ENCODE results near the gene DLG2. TPM values are rescaled to one million over a fixed set of nuclear protein-coding genes. Genes with fewer than 3 reads are reported as not detected.

Gene DLG2
- total RNA-seq, 4 donors from 2014 or later = 11.0 to 34.2 (median 19.8) TPM

DNA sequence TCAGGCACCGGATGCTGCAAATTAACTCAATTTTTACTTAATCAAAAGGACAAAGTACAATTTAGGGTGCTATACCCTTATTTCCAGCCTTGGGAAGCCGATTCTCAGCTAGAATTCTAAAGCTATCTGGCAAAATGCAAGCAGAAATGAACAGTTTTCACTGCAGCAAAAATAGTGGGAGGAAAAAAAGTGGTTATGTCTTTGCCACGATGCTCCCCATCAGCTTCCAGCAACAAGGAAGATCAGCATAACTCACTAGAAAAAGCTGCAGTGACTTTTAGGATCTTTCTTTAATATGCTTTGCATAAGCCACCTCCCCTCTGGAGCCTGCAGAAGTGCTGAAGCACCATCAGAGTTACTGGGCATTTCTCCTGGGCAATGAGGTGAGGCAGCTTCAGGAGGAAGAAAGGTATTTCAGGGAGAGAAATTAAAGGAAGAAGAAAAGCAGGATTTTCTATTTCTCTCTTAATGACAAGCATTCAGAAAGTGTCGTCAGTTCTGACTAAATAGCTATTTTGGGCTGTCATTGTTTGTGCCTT is 702.9 kb downstream of the DLG2 start:
- H3K27me3 ChIP-seq = no peaks in the 10 kb centered on the region
- no peak overlapping the region for H3K4me3 ChIP-seq
- no peak for ATAC-seq

DNA sequence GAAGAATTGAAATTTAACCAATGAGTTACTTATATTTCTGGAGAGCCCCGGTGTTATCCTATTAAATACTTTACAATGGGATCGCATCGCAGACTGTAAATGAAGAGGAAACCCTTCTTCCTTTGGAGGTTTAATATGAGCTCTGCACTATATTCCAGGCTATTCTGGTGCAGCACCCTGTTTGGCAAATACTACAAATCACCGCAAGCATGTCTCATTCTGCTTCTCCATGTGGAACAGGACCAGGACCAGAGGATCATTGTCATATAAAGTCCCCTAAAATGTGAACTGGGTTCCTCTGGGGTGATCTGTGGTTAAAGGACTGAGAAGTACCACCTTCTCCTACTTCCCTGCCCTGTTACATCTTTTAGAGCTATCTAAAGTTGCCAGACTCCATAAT is 703.7 kb downstream of the DLG2 start:
- ATAC-seq = no peak
- no peak overlapping the region for H3K27ac ChIP-seq
- TF ChIP-seq EP300 (IDR thresholded peaks at IDR 0.05) (no peak), POLR2AphosphoS5 (IDR thresholded peaks at IDR 0.05) (no peak), POLR2A (IDR thresholded peaks at IDR 0.05) (no peak)
- TF ChIP-seq, protein P1, sequence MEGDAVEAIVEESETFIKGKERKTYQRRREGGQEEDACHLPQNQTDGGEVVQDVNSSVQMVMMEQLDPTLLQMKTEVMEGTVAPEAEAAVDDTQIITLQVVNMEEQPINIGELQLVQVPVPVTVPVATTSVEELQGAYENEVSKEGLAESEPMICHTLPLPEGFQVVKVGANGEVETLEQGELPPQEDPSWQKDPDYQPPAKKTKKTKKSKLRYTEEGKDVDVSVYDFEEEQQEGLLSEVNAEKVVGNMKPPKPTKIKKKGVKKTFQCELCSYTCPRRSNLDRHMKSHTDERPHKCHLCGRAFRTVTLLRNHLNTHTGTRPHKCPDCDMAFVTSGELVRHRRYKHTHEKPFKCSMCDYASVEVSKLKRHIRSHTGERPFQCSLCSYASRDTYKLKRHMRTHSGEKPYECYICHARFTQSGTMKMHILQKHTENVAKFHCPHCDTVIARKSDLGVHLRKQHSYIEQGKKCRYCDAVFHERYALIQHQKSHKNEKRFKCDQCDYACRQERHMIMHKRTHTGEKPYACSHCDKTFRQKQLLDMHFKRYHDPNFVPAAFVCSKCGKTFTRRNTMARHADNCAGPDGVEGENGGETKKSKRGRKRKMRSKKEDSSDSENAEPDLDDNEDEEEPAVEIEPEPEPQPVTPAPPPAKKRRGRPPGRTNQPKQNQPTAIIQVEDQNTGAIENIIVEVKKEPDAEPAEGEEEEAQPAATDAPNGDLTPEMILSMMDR (IDR thresholded peaks at IDR 0.05) = no peak
- H3K4me3 ChIP-seq = no peak overlapping the region
- no peaks in the 10 kb centered on the region for H3K27me3 ChIP-seq
- H3K36me3 ChIP-seq = no peaks in the 10 kb centered on the region
- 36 to 45% methylated on average over 3 to 4 of the region's 4 CpGs for WGBS, 2 donors (ENCODE audit: low coverage in 1 of 2)
- H3K4me1 ChIP-seq = peaks cover 0 to 22% (median 0%) of the 10 kb centered on the region in 3 donors
- H3K9me3 ChIP-seq = no peaks in the 10 kb centered on the region

More for the DNA sequence above, 702.9 kb downstream of the DLG2 start:
- no peak for TF ChIP-seq EP300 (IDR thresholded peaks at IDR 0.05)
- no peak for TF ChIP-seq POLR2A (IDR thresholded peaks at IDR 0.05)
- no peak for TF ChIP-seq POLR2AphosphoS5 (IDR thresholded peaks at IDR 0.05)
- TF ChIP-seq, protein P1 (IDR thresholded peaks at IDR 0.05) = no peak
- no peaks in the 10 kb centered on the region for H3K9me3 ChIP-seq
- no peak overlapping the region for H3K27ac ChIP-seq
- no peaks in the 10 kb centered on the region for H3K36me3 ChIP-seq
- H3K4me1 ChIP-seq = peaks cover 0 to 22% (median 0%) of the 10 kb centered on the region in 3 donors
- 27 to 44% methylated on average over 3 to 4 of the region's 4 CpGs for WGBS, 2 donors (ENCODE audit: low coverage in 1 of 2)

DNA sequence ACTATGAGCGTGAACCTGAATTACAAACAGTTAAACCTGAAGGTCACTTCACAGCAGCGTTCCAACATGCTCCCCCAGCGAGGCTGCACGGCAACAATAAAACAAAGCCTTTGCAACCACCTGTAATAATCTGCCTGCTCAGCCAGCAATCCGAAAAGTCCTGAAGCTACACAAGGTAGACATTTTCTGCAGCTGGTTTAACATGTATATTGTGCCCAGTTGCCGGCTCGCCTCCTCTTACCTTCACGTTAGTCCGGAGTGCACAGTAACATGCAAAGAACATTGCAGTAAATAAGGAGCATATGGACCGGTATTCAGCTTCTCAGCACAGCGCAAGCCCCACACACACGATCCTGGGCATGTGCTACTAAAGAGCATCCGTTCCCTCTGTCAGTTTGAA is 704.3 kb downstream of the DLG2 start:
- ATAC-seq = no peak
- TF ChIP-seq, protein P1 (IDR thresholded peaks at IDR 0.05) = no peak
- TF ChIP-seq EP300 (IDR thresholded peaks at IDR 0.05) = no peak
- no peak for TF ChIP-seq POLR2AphosphoS5 (IDR thresholded peaks at IDR 0.05)
- no peak for TF ChIP-seq POLR2A (IDR thresholded peaks at IDR 0.05)
- H3K27me3 ChIP-seq = no peaks in the 10 kb centered on the region
- H3K27ac ChIP-seq = no peak overlapping the region
- peak overlapping the region in 1 of 2 donors; percentile 27 for H3K4me3 ChIP-seq
- no peaks in the 10 kb centered on the region for H3K9me3 ChIP-seq
- 14 to 18% methylated on average over 8 to 12 of the region's 13 CpGs for WGBS, 2 donors (ENCODE audit: low coverage in 1 of 2)
- H3K36me3 ChIP-seq = no peaks in the 10 kb centered on the region
- peaks cover 0 to 22% (median 0%) of the 10 kb centered on the region in 3 donors for H3K4me1 ChIP-seq

DNA sequence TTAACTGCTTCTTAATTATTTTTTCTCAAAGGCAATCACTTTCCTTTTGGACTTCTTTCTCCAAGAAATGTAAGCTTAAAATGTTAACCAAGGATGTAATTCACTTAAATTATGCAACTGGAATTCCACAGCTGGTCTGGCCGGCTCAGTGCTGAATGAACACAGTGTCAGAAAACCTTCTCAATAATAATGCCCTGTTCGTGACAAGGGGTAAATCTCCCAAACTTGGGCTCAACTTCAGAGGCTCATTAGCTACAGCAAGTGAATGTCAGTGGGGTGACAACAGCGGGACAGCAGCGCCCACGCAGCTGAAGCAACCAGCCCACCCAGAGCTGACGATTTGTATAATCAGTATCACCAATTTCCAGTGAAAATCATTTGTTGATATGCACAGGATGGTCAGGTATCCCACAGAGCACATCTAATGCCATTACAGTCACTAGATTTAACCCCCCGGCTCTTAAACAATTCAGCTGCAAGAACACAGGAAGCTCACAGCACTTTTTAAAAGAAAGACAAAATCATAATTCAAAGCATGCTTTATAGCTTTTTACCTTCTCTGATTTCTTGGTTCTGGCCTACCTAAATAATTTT is 704.8 kb downstream of the DLG2 start:
- Histone ChIP-seq H3K36me3 (no peaks in the 10 kb centered on the region), H3K4me1 (peaks cover 0 to 22% (median 0%) of the 10 kb centered on the region in 3 donors), H3K27me3 (no peaks in the 10 kb centered on the region), H3K27ac (no peak overlapping the region), H3K4me3 (no peak overlapping the region), H3K9me3 (no peaks in the 10 kb centered on the region)
- TF ChIP-seq POLR2A (IDR thresholded peaks at IDR 0.05) (no peak), POLR2AphosphoS5 (IDR thresholded peaks at IDR 0.05) (no peak), EP300 (IDR thresholded peaks at IDR 0.05) (no peak)
- TF ChIP-seq, protein P1 (IDR thresholded peaks at IDR 0.05) = no peak
- no peak for ATAC-seq
- 28 to 36% methylated on average over 3 of the region's 7 CpGs for WGBS, 2 donors (ENCODE audit: low coverage in 1 of 2)

DNA sequence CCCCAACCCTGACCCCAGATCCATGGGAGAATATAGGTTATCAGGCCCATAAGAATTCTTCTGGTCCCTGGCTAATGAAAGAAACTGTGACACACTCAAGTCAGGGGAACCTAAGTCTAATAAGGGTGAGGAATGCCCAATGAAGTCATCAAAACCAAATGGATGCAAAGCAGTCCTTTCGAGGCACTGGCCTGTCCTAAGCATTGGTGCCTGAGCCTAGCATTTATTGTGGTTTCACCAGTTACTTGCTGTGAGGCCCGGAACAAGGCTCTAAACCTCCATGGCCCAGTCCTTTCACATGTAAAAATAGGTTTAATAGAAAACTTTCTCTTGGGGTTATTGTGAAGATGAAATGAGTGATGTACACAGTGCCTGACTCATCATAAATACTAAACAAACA is 712.6 kb downstream of the DLG2 start:
- no peak for ATAC-seq
- H3K27ac ChIP-seq = no peak overlapping the region
- H3K27me3 ChIP-seq = no peaks in the 10 kb centered on the region
- H3K9me3 ChIP-seq = no peaks in the 10 kb centered on the region
- no peak overlapping the region for H3K4me3 ChIP-seq
- H3K4me1 ChIP-seq = no peaks in the 10 kb centered on the region
- H3K36me3 ChIP-seq = no peaks in the 10 kb centered on the region
- TF ChIP-seq, protein P1 (IDR thresholded peaks at IDR 0.05) = no peak
- TF ChIP-seq POLR2A (IDR thresholded peaks at IDR 0.05) = no peak
- no peak for TF ChIP-seq POLR2AphosphoS5 (IDR thresholded peaks at IDR 0.05)
- TF ChIP-seq EP300 (IDR thresholded peaks at IDR 0.05) = no peak
- WGBS, 2 donors (ENCODE audit: low coverage in 1 of 2) = 60 to 100% methylated on average over 1 to 2 of the region's 2 CpGs
